ENCODE results near the gene ADIRF.
"Not testable (repeated sequence)": the region's sequence is repeated elsewhere in the genome, so short reads cannot be mapped to it uniquely, and the experiment has no call there.

The ADIRF gene

GRCh38 chr10:86961481-86962091, 6.7 kb upstream of the ADIRF start:
- DNase-seq: no peak

- no peak for DNase-seq
These were observed 5.9 kb upstream of the ADIRF start for GRCh38 chr10:86962136-86962980.

DNA sequence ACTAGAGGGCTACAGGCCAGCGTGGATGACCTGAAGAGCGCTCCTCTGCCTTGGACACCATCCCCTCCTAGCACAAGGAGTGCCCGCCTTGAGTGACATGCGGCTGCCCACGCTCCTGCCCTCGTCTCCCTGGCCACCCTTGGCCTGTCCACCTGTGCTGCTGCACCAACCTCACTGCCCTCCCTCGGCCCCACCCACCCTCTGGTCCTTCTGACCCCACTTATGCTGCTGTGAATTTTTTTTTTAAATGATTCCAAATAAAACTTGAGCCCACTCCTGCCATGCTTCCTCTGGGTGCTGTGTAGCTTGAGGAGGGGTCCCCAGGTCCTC, 5.3 kb upstream of the ADIRF start:
- no peak for DNase-seq

DNA sequence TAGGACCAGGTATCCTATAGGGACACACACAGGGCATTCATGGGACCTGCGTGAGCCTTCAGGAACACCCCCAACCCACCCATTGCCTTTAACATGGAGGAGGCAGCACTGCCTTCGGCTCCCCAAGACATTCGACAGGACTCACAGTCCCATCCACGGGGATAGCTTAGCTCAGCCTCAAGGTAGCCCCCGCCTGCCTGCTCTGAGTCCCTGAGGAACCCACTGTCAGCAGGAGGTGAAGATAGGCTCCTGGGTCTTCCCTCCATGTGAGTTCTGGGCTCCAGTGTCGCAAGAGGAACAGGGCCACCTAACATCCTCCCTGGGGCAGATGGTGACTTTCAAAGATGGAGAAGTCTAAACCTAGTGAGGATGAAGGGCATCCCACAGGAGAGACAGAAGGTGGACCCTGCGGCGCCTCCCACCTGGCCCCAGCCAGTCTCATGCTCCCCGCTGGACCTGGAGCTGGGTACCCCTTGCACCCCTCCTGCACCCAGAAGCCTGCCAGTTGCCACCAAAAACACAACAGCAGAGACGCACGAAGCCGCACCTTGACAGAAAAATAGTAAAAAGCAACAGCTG, 4.9 kb upstream of the ADIRF start:
- DNase-seq: no peak

GRCh38 chr10:86964061-86964846, 4.0 kb upstream of the ADIRF start:
- DNase-seq: peak; percentile 2

GRCh38 chr10:86964847-86965190, 3.5 kb upstream of the ADIRF start:
- peak; percentile 2 for DNase-seq

- DNase-seq: peak; percentile 9
These were observed 2.2 kb upstream of the ADIRF start for GRCh38 chr10:86965986-86966654.

- DNase-seq: peak; percentile 1
These were observed 771 bp upstream of the ADIRF start for GRCh38 chr10:86967481-86967941.

DNA sequence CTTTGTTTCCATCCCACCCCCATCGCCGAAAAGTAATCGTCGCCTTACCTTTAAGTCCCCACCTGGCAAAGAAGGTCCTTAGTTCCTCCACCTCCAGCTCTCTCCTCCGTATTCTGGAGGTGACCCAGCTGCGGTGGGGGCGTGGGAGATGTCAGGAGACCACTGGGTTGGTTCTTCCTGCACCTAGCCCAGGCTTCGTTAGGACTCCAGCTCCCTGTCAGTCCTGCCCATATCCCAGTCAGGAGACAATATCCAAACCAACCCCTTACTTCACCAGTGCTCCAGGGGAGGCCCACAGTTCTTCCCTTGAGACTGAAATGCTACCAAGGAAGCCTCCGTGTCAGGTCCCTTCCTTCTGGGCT, 693 bp downstream of the ADIRF start:
- DNase-seq: no peak

- no peak for DNase-seq
These were observed 1.2 kb downstream of the ADIRF start for GRCh38 chr10:86969421-86970041.

- no peak for DNase-seq
These were observed 2.1 kb downstream of the ADIRF start for GRCh38 chr10:86970162-86970981.

DNA sequence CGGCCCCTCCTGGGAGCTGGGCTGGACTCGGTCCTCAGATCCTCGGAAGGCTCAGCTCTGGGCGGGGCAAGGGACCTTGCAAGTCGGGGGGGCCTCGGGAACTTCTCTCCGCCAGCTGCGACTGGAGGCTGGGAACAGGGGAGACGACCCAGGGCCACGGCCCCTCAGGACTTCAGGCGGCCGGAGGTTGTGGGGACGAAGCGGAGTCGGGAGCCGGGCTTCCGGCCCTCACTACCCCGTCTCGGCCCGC, 2.6 kb downstream of the ADIRF start:
- no peak for DNase-seq

DNA sequence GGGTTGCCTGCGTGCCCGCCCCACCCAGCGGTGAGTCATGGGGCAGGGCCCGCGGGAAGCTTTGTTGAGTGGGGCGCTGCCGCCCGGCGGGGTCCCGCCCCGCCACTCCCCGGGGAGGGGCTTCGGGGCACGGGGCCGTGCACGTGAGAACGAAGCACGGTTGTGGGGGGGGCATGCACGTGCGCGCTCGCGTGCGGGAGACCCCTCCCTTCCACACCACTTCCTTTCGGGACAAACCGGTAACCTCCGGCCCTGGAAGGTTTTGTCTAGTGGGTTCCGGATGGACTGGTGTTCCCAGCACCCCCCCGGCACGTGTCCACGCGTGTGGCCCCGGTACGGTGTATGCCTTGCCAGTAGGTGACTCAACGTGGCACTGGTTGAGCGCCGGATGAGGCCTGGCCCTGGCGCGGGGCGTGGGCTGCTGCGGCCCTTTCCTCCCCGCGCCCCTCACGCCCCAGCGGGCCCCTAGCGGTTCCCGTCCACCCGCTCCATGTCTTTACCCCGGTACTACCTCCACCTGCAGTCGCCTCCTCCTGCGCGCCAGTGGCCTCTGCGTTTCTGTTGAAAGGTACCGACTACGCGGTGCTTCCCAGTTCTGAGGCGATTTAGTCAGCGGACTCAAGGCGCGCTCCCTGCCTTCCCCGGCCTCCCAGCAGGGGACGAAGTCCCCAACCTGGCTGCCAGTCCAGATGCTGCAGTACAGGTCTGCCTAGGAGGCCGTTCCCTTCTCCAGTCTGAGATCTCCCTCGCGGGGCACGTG, 3.1 kb downstream of the ADIRF start:
- DNase-seq: peak; percentile 85

DNA sequence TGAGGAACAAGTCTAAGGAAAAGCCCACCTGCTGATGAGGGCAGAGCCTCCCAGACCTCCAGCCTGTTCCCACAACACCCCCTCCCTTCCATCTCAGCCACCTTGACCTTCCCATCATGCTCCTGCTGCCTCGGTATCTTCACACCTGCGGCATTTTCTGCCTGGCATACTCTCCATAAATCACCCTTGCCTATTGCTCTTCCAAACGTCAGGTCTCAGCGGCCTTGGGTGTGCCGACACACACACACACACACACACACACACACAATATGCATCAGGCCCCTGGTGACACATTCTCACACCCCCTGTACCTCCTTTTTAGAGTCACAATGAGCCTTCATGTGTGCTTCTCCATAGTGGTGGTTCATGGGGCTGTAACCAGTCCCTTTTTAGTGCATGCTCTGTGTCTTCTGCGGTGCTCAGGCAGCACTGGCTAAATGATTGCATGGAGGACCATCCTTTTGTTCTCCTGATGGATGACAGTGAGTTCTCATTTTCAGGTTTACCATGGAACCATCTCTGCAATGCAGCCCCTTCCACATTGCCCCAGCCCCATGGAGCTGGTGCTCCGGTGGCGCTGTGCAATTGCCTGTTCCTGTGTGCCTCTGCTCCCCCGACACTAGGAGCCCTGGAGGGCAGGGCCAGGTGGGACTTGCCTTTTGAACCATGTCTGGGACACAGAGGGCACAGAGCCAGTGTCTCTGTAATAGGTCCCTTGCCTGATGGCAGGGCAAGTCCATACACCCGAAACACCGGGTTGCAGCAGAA, 4.5 kb downstream of the ADIRF start:
- DNase-seq: no peak

GRCh38 chr10:86974484-86974883, 6.2 kb downstream of the ADIRF start:
- DNase-seq: no peak

DNA sequence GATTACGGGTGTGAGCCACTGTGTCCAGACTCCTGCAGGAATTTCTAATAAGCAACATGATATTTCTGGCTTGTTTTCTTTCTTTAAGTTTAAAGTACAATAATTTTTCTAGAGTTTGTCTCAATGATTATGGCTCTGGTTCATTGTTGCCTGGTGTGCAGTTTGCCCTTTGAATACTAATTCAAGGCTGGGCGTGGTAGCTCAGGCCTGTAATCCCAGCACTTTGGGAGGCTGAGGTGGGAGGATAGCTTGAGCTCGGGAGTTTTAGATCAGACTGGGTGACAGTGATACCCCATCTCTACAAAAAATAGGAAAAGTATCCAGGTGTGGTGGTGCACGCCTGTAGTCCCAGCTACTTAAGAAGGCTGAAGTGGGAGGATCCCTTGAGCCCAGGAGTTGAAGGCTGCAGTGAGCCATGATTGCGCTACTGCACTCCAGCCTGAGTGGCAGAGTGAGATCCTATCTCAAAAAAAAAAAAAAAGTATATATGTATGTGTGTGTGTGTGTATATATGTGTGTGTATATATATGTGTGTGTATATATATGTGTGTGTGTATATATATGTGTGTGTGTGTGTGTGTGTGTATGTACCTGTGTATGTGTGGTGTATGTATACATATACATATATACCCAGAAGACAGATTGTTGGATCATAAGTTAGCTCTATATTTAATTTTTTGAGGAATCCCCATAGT, 8.2 kb downstream of the ADIRF start:
- no peak for DNase-seq

GRCh38 chr10:86978457-86978856, 10.2 kb downstream of the ADIRF start:
- DNase-seq: not testable (repeated sequence)

GRCh38 chr10:86979296-86979818, 11.1 kb downstream of the ADIRF start:
- no peak for DNase-seq

GRCh38 chr10:86979977-86980448, 11.7 kb downstream of the ADIRF start:
- no peak for DNase-seq

Measured in stimulated activated CD4-positive, alpha-beta T cell treated with anti-CD3 and anti-CD28 coated beads, Interleukin-4, amount 100 ng/mL, for 24 hours (primary cell).